MCF 10A (cell line): ENCODE data around the gene LIN9. TPM values are rescaled to one million over a fixed set of nuclear protein-coding genes. Genes with fewer than 3 reads are reported as not detected.

ENCODE experiments used
- BruUV-seq: library from RNA; stranded (reverse); fragments of 400-500 nt; replicated peaks from 2 replicates; lab custom pipeline; 2021; lab: Mats Ljungman, UMichigan
- CTCF ChIA-PET: fragments of 300-600 bp; sonication (Branson Sonifier 250); formaldehyde crosslinking; extraction: SDS; loops from one replicate; lab custom pipeline; 2021; ENCODE audit warnings: antibody characterized with exemption, inconsistent platforms; lab: Yijun Ruan, JAX
- POLR2A ChIA-PET: fragments of 300-600, 350-650 bp; sonication (Branson Sonifier 250); formaldehyde crosslinking; extraction: SDS; loops from one replicate; lab custom pipeline; 2020; ENCODE audit warnings: antibody characterized with exemption, inconsistent platforms; lab: Yijun Ruan, JAX
- DNase-seq: peaks from one replicate; pipeline ENCODE4 v3.0.0-alpha.2; 2018; ENCODE audit not compliant: unreplicated experiment
- H3K27ac Mint-ChIP-seq: one replicate; pipeline ENCODE4 v1.8.0; 2022; ENCODE audit warnings: mild to moderate bottlenecking, low read depth, mixed read lengths; ENCODE audit not compliant: unreplicated experiment
- H3K27me3 Mint-ChIP-seq: one replicate; pipeline ENCODE4 v1.8.0; 2022; ENCODE audit warnings: mixed read lengths; ENCODE audit not compliant: insufficient read depth, unreplicated experiment
- H3K36me3 Mint-ChIP-seq: one replicate; pipeline ENCODE4 v1.8.0; 2022; ENCODE audit warnings: mild to moderate bottlenecking, moderate library complexity, mixed read lengths; ENCODE audit not compliant: insufficient read depth, unreplicated experiment
- H3K4me1 Mint-ChIP-seq: one replicate; pipeline ENCODE4 v1.8.0; 2022; ENCODE audit warnings: mixed read lengths; ENCODE audit not compliant: insufficient read depth, unreplicated experiment
- H3K4me3 Mint-ChIP-seq: one replicate; pipeline ENCODE4 v1.8.0; 2022; ENCODE audit warnings: mild to moderate bottlenecking, moderate library complexity, mixed read lengths; ENCODE audit not compliant: unreplicated experiment
- H3K9me3 Mint-ChIP-seq: one replicate; pipeline ENCODE4 v1.8.0; 2022; ENCODE audit warnings: mixed read lengths; ENCODE audit not compliant: unreplicated experiment
- intact Hi-C: fragments of 100-400 bp; cut with micrococcal nuclease; formaldehyde crosslinking; loops from 2 replicates; pipeline ENCODE4 v1.14.1; 2022
- total RNA-seq: library from RNA; stranded (reverse); gene quantifications from 2 replicates; pipeline ENCODE4 v1.2.3, GENCODE V29; 2022
- TF ChIP-seq, protein P1 (sequence below): fragments of 200-600 bp; IDR thresholded peaks from one replicate; pipeline ENCODE4 v1.8.0; 2022; ENCODE audit warnings: antibody characterized with exemption, mild to moderate bottlenecking; ENCODE audit not compliant: unreplicated experiment

LIN9 gene
- total RNA-seq, 1 experiment from 2014 or later, result 10.4 TPM

DNA sequence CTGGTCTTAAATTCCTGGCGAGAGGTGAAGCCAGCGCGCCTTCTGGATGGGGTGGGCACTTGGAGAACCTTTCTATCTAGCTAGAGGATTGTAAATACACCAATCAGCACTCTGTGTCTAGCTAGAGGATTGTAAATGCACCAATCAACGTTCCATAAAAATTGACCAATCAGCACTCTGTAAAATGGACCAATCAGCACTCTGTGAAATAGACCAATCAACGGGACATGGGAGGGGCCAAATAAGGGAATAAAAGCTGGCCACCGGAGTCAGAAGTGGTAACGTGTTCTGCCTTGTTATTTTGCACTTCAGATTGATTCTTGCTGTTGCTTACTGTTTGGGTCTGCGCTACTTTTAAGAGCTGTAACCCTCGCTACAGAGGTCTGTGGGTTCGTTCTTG, 12.0 kb upstream of the LIN9 start:
- ChIA-PET POLR2A (no interaction called here), CTCF (interaction anchor here (0.7 to 1.4 kb wide), 2 partner anchors 11 to 12 kb away, joined by 3 to 10 read pairs; no protein-coding TSS in a partner anchor)
- H3K27ac Mint-ChIP-seq, result no peak overlapping the region
- no peaks in the 10 kb centered on the region for H3K27me3 Mint-ChIP-seq
- H3K9me3 Mint-ChIP-seq, result no peaks in the 10 kb centered on the region
- no peaks in the 10 kb centered on the region for H3K36me3 Mint-ChIP-seq
- peaks cover 15% of the 10 kb centered on the region for H3K4me1 Mint-ChIP-seq
- H3K4me3 Mint-ChIP-seq, result no peak overlapping the region
- TF ChIP-seq, protein P1, sequence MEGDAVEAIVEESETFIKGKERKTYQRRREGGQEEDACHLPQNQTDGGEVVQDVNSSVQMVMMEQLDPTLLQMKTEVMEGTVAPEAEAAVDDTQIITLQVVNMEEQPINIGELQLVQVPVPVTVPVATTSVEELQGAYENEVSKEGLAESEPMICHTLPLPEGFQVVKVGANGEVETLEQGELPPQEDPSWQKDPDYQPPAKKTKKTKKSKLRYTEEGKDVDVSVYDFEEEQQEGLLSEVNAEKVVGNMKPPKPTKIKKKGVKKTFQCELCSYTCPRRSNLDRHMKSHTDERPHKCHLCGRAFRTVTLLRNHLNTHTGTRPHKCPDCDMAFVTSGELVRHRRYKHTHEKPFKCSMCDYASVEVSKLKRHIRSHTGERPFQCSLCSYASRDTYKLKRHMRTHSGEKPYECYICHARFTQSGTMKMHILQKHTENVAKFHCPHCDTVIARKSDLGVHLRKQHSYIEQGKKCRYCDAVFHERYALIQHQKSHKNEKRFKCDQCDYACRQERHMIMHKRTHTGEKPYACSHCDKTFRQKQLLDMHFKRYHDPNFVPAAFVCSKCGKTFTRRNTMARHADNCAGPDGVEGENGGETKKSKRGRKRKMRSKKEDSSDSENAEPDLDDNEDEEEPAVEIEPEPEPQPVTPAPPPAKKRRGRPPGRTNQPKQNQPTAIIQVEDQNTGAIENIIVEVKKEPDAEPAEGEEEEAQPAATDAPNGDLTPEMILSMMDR, result no peak
- intact Hi-C loops, result no loop called here
- no TSS peak for BruUV-seq
- no peak for DNase-seq

DNA sequence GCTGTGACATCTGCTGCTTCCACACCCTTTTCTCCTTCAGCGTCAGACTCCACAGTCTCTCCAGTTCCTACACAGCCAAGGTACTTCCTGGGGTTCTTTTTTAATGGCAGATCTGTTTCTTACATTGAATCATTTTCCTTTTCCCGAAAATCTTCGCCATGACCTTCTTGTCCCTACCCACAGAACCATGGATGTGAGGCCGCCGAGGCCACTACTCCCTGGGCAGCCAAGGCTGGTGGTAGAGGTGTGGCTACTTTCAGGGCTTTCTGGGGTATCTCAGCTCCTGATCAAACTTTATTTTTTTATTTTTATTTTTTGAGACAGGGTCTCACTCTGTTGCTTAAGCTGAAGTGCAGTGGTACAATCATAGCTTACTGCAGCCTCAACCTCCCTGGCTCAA, 9.5 kb upstream of the LIN9 start:
- DNase-seq, result no peak
- Mint-ChIP-seq H3K9me3 (no peaks in the 10 kb centered on the region), H3K27me3 (no peaks in the 10 kb centered on the region), H3K36me3 (no peaks in the 10 kb centered on the region), H3K4me3 (no peak overlapping the region), H3K4me1 (no peaks in the 10 kb centered on the region), H3K27ac (no peak overlapping the region)
- TF ChIP-seq, protein P1, result no peak
- ChIA-PET POLR2A (interaction anchor here (0.7 kb wide), 1 partner anchor 14 kb away, joined by 3 read pairs; no protein-coding TSS in a partner anchor), CTCF (interaction anchor here (0.6 kb wide), 1 partner anchor 14 kb away, joined by 3 read pairs; no protein-coding TSS in a partner anchor)
- BruUV-seq, result no TSS peak
- intact Hi-C loops, result no loop called here

GRCh38 chr1:226314055-226314454, 5.1 kb upstream of the LIN9 start:
- Mint-ChIP-seq H3K27me3 (no peaks in the 10 kb centered on the region), H3K4me3 (no peak overlapping the region), H3K9me3 (no peaks in the 10 kb centered on the region), H3K36me3 (no peaks in the 10 kb centered on the region), H3K27ac (no peak overlapping the region), H3K4me1 (peaks cover 17% of the 10 kb centered on the region)
- CTCF ChIA-PET, result interaction anchor here (0.8 to 2.9 kb wide), 3 partner anchors 19 to 189 kb away, joined by 3 to 13 read pairs (median 6); no protein-coding TSS in a partner anchor
- POLR2A ChIA-PET, result interaction anchor here (1.6 to 1.9 kb wide), 2 partner anchors 11 to 17 kb away, joined by 5 to 6 read pairs; no protein-coding TSS in a partner anchor
- no peak for DNase-seq
- intact Hi-C loops, result no loop called here
- TF ChIP-seq, protein P1, result no peak
- no TSS peak for BruUV-seq

- no peaks in the 10 kb centered on the region for H3K36me3 Mint-ChIP-seq
- no peaks in the 10 kb centered on the region for H3K9me3 Mint-ChIP-seq
- no TSS peak for BruUV-seq
- no peak for DNase-seq
- TF ChIP-seq, protein P1, result no peak
- intact Hi-C loops, result no loop called here
- no peaks in the 10 kb centered on the region for H3K27me3 Mint-ChIP-seq
- no peak overlapping the region for H3K27ac Mint-ChIP-seq
- peaks cover 22% of the 10 kb centered on the region for H3K4me1 Mint-ChIP-seq
- POLR2A ChIA-PET, result interaction anchor here (0.6 to 3.9 kb wide), 3 partner anchors 11 to 145 kb away, joined by 3 to 32 read pairs (median 3); partner anchors contain the start of gene ACBD3
- CTCF ChIA-PET, result interaction anchor here (0.7 to 3.8 kb wide), 2 partner anchors 21 to 46 kb away, joined by 3 to 33 read pairs; no protein-coding TSS in a partner anchor
- no peak overlapping the region for H3K4me3 Mint-ChIP-seq
Measured at GRCh38 chr1:226312065-226312464, 3.1 kb upstream of the LIN9 start.
